ENCODE measurements around the gene CLEC2L. TPM values are rescaled to one million over a fixed set of nuclear protein-coding genes. Genes with fewer than 3 reads are reported as not detected.

Gene CLEC2L
- total and polyA plus RNA-seq, 2 of the 8 experiments (the other 6 are each of a cell fraction or from before 2014, with no cell fraction given) = 0.20 to 1.9 TPM

- Histone ChIP-seq H3K4ac (replicated peaks; ENCODE audit: insufficient read length, low read depth, low read length) (no peak overlapping the region), H3K23ac (ENCODE audit: insufficient read length) (no peak overlapping the region), H4K91ac (replicated peaks; ENCODE audit: insufficient read length, low read length) (no peak overlapping the region), H3K23me2 (ENCODE audit: low read depth, low read length) (0 out of 2 replicates have a peak, but pooled peaks cover 2% of the 10 kb centered on the region), H2BK120ac (replicated peaks; ENCODE audit: low read depth, low read length) (no peak overlapping the region), H3K4me1 (replicated peaks in 1 of 4; ENCODE audit: control insufficient read depth in 3 of 4, insufficient read depth in 4 of 4, low read length in 3 of 4) (no peaks in the 10 kb centered on the region), H3K14ac (ENCODE audit: insufficient read length) (no peak overlapping the region), H3K79me2 (ENCODE audit: control insufficient read depth in 1 of 2, insufficient read depth in 2 of 2, low read length in 2 of 2) (no peaks in the 10 kb centered on the region), H2BK20ac (ENCODE audit: low read length) (no peak overlapping the region), H3K36me3 (ENCODE audit: control insufficient read depth in 2 of 4, insufficient read depth in 4 of 4, low read length in 3 of 4) (no peaks in the 10 kb centered on the region), H2BK5ac (ENCODE audit: low read depth, low read length) (no peak overlapping the region), H4K20me1 (replicated peaks in 1 of 2; ENCODE audit: control insufficient read depth in 1 of 2, insufficient read depth in 2 of 2, low read length in 2 of 2) (no peaks in the 10 kb centered on the region), H3K27ac (ENCODE audit: low read depth, low read length) (no peak overlapping the region), H3K18ac (ENCODE audit: extremely low read depth, low read length) (no peak overlapping the region), H4K5ac (ENCODE audit: insufficient read length, low read depth, low read length) (no peak overlapping the region), H2BK15ac (ENCODE audit: low read length) (no peak overlapping the region), H3K79me1 (ENCODE audit: low read depth, low read length) (no peaks in the 10 kb centered on the region), H2BK12ac (ENCODE audit: low read depth, low read length) (no peak overlapping the region), H3K56ac (replicated peaks; ENCODE audit: insufficient read length, low read depth, low read length) (no peak overlapping the region), H3K9ac (replicated peaks in 1 of 4; ENCODE audit: extremely low read depth in 1 of 4, low read depth in 3 of 4, low read length in 3 of 4) (no peak overlapping the region), H3K4me3 (ENCODE audit: extremely low read depth in 1 of 4, insufficient read depth in 2 of 4, low read depth in 3 of 4, low read length in 4 of 4) (no peak overlapping the region), H4K8ac (ENCODE audit: extremely low read depth, insufficient read depth, low read length) (no peak overlapping the region), H3K9me3 (ENCODE audit: insufficient read depth in 2 of 2, low read depth in 1 of 2, low read length in 1 of 2) (no peaks in the 10 kb centered on the region), H3K4me2 (ENCODE audit: insufficient read depth in 1 of 2, low read depth in 2 of 2, low read length in 2 of 2) (no peak overlapping the region), H2AK5ac (ENCODE audit: low read depth, low read length) (no peak overlapping the region), H2AFZ (ENCODE audit: low read length) (no peak overlapping the region), H3K27me3 (replicated peaks in 1 of 4; ENCODE audit: control insufficient read depth in 3 of 4, extremely low read depth in 1 of 4, insufficient read depth in 3 of 4, low read length in 3 of 4) (peaks cover 0 to 2% (median 0%) of the 10 kb centered on the region in 4 experiments; a peak in 1 of 7 replicates)
- POLR2A ChIA-PET (ENCODE audit: partially characterized antibody) = no interaction called here
- CTCF ChIA-PET (ENCODE audit: partially characterized antibody) = interaction anchor here (0.9 to 1.8 kb wide), 5 partner anchors 8 to 69 kb away, joined by 3 to 5 read pairs (median 3); no protein-coding TSS in a partner anchor
- no peak for DNase-seq (ENCODE audit: low read depth in 1 of 2, low spot score in 2 of 2)
- WGBS, 2 experiments (ENCODE audit: extremely low coverage in 1 of 2, insufficient coverage in 1 of 2, insufficient read length in 1 of 2, insufficient replicate concordance in 2 of 2, low coverage in 1 of 2, low lambda C conversion rate in 2 of 2, missing lambda C conversion rate in 1 of 2) = 95% methylated on average over 6 of the region's 6 CpGs; no CpG with 5 or more reads in 1 of the 2 experiments
- TF ChIP-seq CHD2 (IDR thresholded peaks at IDR 0.05; ENCODE audit: low read length) = no peak
- TF ChIP-seq RFX5 (IDR thresholded peaks at IDR 0.05; ENCODE audit: borderline replicate concordance, low read depth, low read length) = no peak
- TF ChIP-seq PHF8 (conservative IDR thresholded peaks at IDR 0.05; ENCODE audit: low read depth, low read length) = no peak
- TF ChIP-seq SUZ12 (IDR thresholded peaks at IDR 0.05; ENCODE audit: low read length) = no peak
- no peak for TF ChIP-seq E2F6 (IDR thresholded peaks at IDR 0.05)
- TF ChIP-seq ATF3 (IDR thresholded peaks at IDR 0.05; ENCODE audit: insufficient read depth, low read depth, low read length) = no peak
- no peak for TF ChIP-seq JUND (IDR thresholded peaks at IDR 0.05; ENCODE audit: low read length)
- TF ChIP-seq BACH1 (IDR thresholded peaks at IDR 0.05; ENCODE audit: low read length) = no peak
- FAIRE-seq = no peak
Observed at GRCh38 chr7:139532636-139533155, 9.2 kb downstream of the CLEC2L start.

Measured in H1 (cell line).